HEK293 (cell line): ENCODE measurements around the gene CFAP46.

Source experiments
- CTCF ChIA-PET: fragments of 350-600 bp; formaldehyde crosslinking; extraction: SDS; loops from one replicate; lab custom pipeline; 2021; ENCODE audit warnings: antibody characterized with exemption; lab: Yijun Ruan, JAX
- POLR2A ChIA-PET: fragments of 300-600 bp; formaldehyde crosslinking; extraction: SDS; loops from one replicate; lab custom pipeline; 2020; ENCODE audit warnings: antibody characterized with exemption, inconsistent platforms; lab: Yijun Ruan, JAX
- H3K27ac ChIP-seq: fragments of 200-500 bp; sonication (Bioruptor generic); 2 replicates; pipeline ENCODE4 v1.5.1; 2014; ENCODE audit warnings: low read depth, low read length, control low read depth, inconsistent platforms; ENCODE audit errors: extremely low read depth
- H3K36me3 ChIP-seq, 2 experiments: fragments of 200-500 bp in 1 of 2; sonication (Bioruptor generic) in 1 of 2; 1 replicate in 1 of 2; 2 replicates in 1 of 2; pipeline ENCODE4 v1.5.1; 2014 to 2017; ENCODE audit warnings: inconsistent platforms in 2 of 2, low read length in 2 of 2; ENCODE audit not compliant: control insufficient read depth in 2 of 2, insufficient read depth in 1 of 2
- H3K4me1 ChIP-seq: fragments of 200-500 bp; sonication (Bioruptor generic); 2 replicates; pipeline ENCODE4 v1.5.1; 2014; ENCODE audit warnings: mild to moderate bottlenecking, low read length, inconsistent platforms; ENCODE audit not compliant: control insufficient read depth, insufficient read depth
- H3K4me3 ChIP-seq: 2 replicates; pipeline ENCODE4 v1.5.1; 2011; ENCODE audit warnings: low read depth, mild to moderate bottlenecking, control low read depth, low read length, moderate library complexity
- H3K9me3 ChIP-seq: fragments of 200-500 bp; sonication (Bioruptor generic); 2 replicates; pipeline ENCODE4 v1.5.1; 2014; ENCODE audit warnings: low read depth, low read length, inconsistent platforms; ENCODE audit not compliant: control insufficient read depth, insufficient read depth
- KLF16 ChIP-seq: fragments of 450-650 bp; formaldehyde crosslinking; IDR thresholded peaks from 2 replicates; pipeline ENCODE4 v1.5.1; 2017; ENCODE audit warnings: missing biosample characterization, missing genetic modification characterization
- PRDM1 ChIP-seq: fragments of 450-650 bp; formaldehyde crosslinking; IDR thresholded peaks from 2 replicates; pipeline ENCODE4; 2016; ENCODE audit warnings: missing biosample characterization, missing genetic modification characterization
- SETDB1 ChIP-seq: IDR thresholded peaks from one replicate; pipeline ENCODE4 v1.6.1; 2017; ENCODE audit warnings: mild to moderate bottlenecking, low read length, moderate library complexity, mixed read lengths; ENCODE audit not compliant: insufficient read length
- SP7 ChIP-seq: fragments of 450-650 bp; formaldehyde crosslinking; IDR thresholded peaks from 2 replicates; pipeline ENCODE4 v1.5.1; 2016; ENCODE audit warnings: missing biosample characterization, missing genetic modification characterization
- TRIM28 ChIP-seq: IDR thresholded peaks from 2 replicates; pipeline ENCODE4 v1.6.1; 2011; ENCODE audit warnings: low read length, control low read depth, borderline replicate concordance
- YY1 ChIP-seq: fragments of 450-650 bp; formaldehyde crosslinking; IDR thresholded peaks from 2 replicates; pipeline ENCODE4 v1.5.1; 2018; ENCODE audit warnings: missing biosample characterization, missing genetic modification characterization
- YY2 ChIP-seq: fragments of 450-650 bp; formaldehyde crosslinking; IDR thresholded peaks from 2 replicates; pipeline ENCODE4 v1.5.1; 2016; ENCODE audit warnings: missing biosample characterization, missing genetic modification characterization
- ZBTB20 ChIP-seq: fragments of 450-650 bp; formaldehyde crosslinking; IDR thresholded peaks from 2 replicates; pipeline ENCODE4 v1.5.1; 2016; ENCODE audit warnings: missing biosample characterization, missing genetic modification characterization
- ZBTB21 ChIP-seq: fragments of 450-650 bp; formaldehyde crosslinking; IDR thresholded peaks from 2 replicates; pipeline ENCODE4 v1.5.1; 2017; ENCODE audit warnings: missing biosample characterization, missing genetic modification characterization
- ZNF121 ChIP-seq: fragments of 450-650 bp; formaldehyde crosslinking; IDR thresholded peaks from 2 replicates; pipeline ENCODE4 v1.5.1; 2016; ENCODE audit warnings: missing biosample characterization, missing genetic modification characterization
- ZNF423 ChIP-seq: fragments of 450-650 bp; formaldehyde crosslinking; IDR thresholded peaks from 2 replicates; pipeline ENCODE4 v1.5.1; 2016; ENCODE audit warnings: missing biosample characterization, missing genetic modification characterization
- ZNF544 ChIP-seq: fragments of 450-650 bp; formaldehyde crosslinking; IDR thresholded peaks from 2 replicates; pipeline ENCODE4 v1.5.0; 2017; ENCODE audit warnings: missing biosample characterization, missing genetic modification characterization
- ZNF548 ChIP-seq: fragments of 450-650 bp; formaldehyde crosslinking; IDR thresholded peaks from 2 replicates; pipeline ENCODE4 v1.5.1; 2016; ENCODE audit warnings: missing biosample characterization, missing genetic modification characterization
- ZNF623 ChIP-seq: fragments of 450-650 bp; formaldehyde crosslinking; IDR thresholded peaks from 2 replicates; pipeline ENCODE4 v1.5.1; 2016; ENCODE audit warnings: missing biosample characterization, missing genetic modification characterization
- ZNF701 ChIP-seq: fragments of 450-650 bp; formaldehyde crosslinking; IDR thresholded peaks from 2 replicates; pipeline ENCODE4 v1.5.1; 2016; ENCODE audit warnings: missing biosample characterization, missing genetic modification characterization
- ZNF792 ChIP-seq: fragments of 450-650 bp; formaldehyde crosslinking; IDR thresholded peaks from 2 replicates; pipeline ENCODE4 v1.5.1; 2016; ENCODE audit warnings: missing biosample characterization, missing genetic modification characterization
- ZNF843 ChIP-seq: fragments of 450-650 bp; formaldehyde crosslinking; IDR thresholded peaks from 2 replicates; pipeline ENCODE4 v1.5.1; 2016; ENCODE audit warnings: missing biosample characterization, missing genetic modification characterization
- ZSCAN30 ChIP-seq: fragments of 450-650 bp; IDR thresholded peaks from 2 replicates; pipeline ENCODE4 v1.5.1; 2018; ENCODE audit warnings: missing biosample characterization, mild to moderate bottlenecking, missing genetic modification characterization, moderate library complexity
- TF ChIP-seq, protein P1 (sequence below): fragments of 450-650 bp; formaldehyde crosslinking; IDR thresholded peaks from 2 replicates; pipeline ENCODE4 v1.5.1; 2016; ENCODE audit warnings: missing biosample characterization, missing genetic modification characterization
- TF ChIP-seq, protein P2 (sequence below): fragments of 450-650 bp; formaldehyde crosslinking; IDR thresholded peaks from 2 replicates; pipeline ENCODE4 v1.5.1; 2016; ENCODE audit warnings: missing biosample characterization, missing genetic modification characterization
- TF ChIP-seq, protein P3 (sequence below): fragments of 450-650 bp; formaldehyde crosslinking; conservative IDR thresholded peaks from 2 replicates; pipeline ENCODE4 v1.5.1; 2016; ENCODE audit warnings: low read depth, missing biosample characterization, missing genetic modification characterization
- TF ChIP-seq, protein P4 (sequence below): fragments of 450-650 bp; formaldehyde crosslinking; IDR thresholded peaks from 2 replicates; pipeline ENCODE4 v1.5.1; 2016; ENCODE audit warnings: missing biosample characterization, missing genetic modification characterization
- TF ChIP-seq, protein P5 (sequence below): fragments of 450-650 bp; formaldehyde crosslinking; optimal IDR thresholded peaks from 2 replicates; pipeline ENCODE3; 2016; ENCODE audit warnings: missing biosample characterization, mild to moderate bottlenecking, missing genetic modification characterization
- TF ChIP-seq, protein P6 (sequence below): fragments of 450-650 bp; formaldehyde crosslinking; IDR thresholded peaks from 2 replicates; pipeline ENCODE4 v1.5.1; 2016; ENCODE audit warnings: missing biosample characterization, missing genetic modification characterization

Gene CFAP46

DNA sequence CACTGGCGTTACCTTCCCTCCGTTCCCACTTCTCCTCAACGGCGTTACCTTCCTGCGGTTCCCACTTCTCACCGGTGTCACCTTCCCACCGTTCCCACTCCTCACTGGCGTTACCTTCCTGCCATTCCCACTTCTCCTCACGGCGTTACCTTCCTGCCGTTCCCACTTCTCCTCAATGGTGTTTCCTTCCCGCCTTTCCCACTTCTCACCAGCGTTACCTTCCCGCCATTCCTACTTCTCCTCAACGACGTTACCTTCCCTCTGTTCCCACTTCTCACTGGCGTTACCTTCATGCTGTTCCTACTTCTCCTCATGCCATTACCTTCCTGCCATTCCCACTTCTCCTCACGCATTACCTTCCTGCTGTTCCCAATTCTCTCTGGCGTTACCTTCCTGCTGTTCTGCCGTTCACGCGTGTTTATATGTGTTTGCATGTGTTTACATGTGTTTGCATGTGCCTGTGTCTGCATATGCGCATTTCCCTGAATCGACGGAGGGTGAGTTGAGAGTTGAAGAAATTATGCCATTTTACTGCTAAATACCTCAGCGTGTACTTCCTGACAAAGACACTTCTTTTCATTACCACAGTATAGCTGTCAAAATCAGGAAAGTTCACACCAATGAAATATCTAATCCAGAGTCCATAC lies 23.2 kb upstream of the CFAP46 start:
- peak overlapping the region; percentile 72 for H3K4me3 ChIP-seq
- peaks cover 0 to 6% of the 10 kb centered on the region in 2 experiments; a peak in 2 of 3 replicates for H3K36me3 ChIP-seq
- CTCF ChIA-PET, result interaction anchor here (0.7 kb wide), 1 partner anchor 61 kb away, joined by 3 read pairs; no protein-coding TSS in a partner anchor
- H3K27ac ChIP-seq, result no peak overlapping the region
- H3K4me1 ChIP-seq, result no peaks in the 10 kb centered on the region
- POLR2A ChIA-PET, result no interaction called here
- H3K9me3 ChIP-seq, result no peaks in the 10 kb centered on the region
- TF ChIP-seq, protein P1, sequence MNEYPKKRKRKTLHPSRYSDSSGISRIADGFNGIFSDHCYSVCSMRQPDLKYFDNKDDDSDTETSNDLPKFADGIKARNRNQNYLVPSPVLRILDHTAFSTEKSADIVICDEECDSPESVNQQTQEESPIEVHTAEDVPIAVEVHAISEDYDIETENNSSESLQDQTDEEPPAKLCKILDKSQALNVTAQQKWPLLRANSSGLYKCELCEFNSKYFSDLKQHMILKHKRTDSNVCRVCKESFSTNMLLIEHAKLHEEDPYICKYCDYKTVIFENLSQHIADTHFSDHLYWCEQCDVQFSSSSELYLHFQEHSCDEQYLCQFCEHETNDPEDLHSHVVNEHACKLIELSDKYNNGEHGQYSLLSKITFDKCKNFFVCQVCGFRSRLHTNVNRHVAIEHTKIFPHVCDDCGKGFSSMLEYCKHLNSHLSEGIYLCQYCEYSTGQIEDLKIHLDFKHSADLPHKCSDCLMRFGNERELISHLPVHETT (tag by site-specific recombination), result no peak
- TF ChIP-seq ZBTB20 (tag by site-specific recombination) (no peak), ZNF121 (tag by site-specific recombination) (no peak), ZNF548 (tag by site-specific recombination) (0 out of 2 replicates have a peak, but pooled peaks have one; percentile 11), ZNF623 (tag by site-specific recombination) (no peak), ZBTB21 (tag by site-specific recombination) (no peak), ZNF701 (tag by site-specific recombination) (no peak), TRIM28 (peak; percentile 100), YY2 (tag by site-specific recombination) (peak; percentile 13; the same call in 1 of the 2 replicates), ZNF843 (tag by site-specific recombination) (no peak), SETDB1 (peak; percentile 86), ZNF792 (tag by site-specific recombination) (no peak), YY1 (tag by site-specific recombination) (no peak), ZSCAN30 (tag by site-specific recombination) (no peak), KLF16 (tag by site-specific recombination) (no peak), SP7 (tag by site-specific recombination) (no peak), ZNF544 (no peak), ZNF423 (tag by site-specific recombination) (no peak), PRDM1 (tag by site-specific recombination) (no peak)
- TF ChIP-seq, protein P2, sequence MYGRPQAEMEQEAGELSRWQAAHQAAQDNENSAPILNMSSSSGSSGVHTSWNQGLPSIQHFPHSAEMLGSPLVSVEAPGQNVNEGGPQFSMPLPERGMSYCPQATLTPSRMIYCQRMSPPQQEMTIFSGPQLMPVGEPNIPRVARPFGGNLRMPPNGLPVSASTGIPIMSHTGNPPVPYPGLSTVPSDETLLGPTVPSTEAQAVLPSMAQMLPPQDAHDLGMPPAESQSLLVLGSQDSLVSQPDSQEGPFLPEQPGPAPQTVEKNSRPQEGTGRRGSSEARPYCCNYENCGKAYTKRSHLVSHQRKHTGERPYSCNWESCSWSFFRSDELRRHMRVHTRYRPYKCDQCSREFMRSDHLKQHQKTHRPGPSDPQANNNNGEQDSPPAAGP (tag by site-specific recombination), result no peak
- TF ChIP-seq, protein P3, sequence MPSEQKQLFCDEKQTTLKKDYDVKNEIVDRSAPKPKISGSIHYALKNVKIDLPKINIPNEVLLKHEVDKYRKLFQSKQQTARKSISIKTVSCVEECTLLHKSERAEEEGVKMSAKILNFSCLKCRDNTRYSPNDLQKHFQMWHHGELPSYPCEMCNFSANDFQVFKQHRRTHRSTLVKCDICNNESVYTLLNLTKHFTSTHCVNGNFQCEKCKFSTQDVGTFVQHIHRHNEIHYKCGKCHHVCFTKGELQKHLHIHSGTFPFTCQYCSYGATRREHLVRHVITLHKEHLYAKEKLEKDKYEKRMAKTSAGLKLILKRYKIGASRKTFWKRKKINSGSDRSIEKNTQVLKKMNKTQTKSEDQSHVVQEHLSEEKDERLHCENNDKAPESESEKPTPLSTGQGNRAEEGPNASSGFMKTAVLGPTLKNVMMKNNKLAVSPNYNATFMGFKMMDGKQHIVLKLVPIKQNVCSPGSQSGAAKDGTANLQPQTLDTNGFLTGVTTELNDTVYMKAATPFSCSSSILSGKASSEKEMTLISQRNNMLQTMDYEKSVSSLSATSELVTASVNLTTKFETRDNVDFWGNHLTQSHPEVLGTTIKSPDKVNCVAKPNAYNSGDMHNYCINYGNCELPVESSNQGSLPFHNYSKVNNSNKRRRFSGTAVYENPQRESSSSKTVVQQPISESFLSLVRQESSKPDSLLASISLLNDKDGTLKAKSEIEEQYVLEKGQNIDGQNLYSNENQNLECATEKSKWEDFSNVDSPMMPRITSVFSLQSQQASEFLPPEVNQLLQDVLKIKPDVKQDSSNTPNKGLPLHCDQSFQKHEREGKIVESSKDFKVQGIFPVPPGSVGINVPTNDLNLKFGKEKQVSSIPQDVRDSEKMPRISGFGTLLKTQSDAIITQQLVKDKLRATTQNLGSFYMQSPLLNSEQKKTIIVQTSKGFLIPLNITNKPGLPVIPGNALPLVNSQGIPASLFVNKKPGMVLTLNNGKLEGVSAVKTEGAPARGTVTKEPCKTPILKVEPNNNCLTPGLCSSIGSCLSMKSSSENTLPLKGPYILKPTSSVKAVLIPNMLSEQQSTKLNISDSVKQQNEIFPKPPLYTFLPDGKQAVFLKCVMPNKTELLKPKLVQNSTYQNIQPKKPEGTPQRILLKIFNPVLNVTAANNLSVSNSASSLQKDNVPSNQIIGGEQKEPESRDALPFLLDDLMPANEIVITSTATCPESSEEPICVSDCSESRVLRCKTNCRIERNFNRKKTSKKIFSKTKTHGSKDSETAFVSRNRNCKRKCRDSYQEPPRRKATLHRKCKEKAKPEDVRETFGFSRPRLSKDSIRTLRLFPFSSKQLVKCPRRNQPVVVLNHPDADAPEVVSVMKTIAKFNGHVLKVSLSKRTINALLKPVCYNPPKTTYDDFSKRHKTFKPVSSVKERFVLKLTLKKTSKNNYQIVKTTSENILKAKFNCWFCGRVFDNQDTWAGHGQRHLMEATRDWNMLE (tag by site-specific recombination), result peak; percentile 49; the same call in 1 of the 2 replicates
- TF ChIP-seq, protein P4, sequence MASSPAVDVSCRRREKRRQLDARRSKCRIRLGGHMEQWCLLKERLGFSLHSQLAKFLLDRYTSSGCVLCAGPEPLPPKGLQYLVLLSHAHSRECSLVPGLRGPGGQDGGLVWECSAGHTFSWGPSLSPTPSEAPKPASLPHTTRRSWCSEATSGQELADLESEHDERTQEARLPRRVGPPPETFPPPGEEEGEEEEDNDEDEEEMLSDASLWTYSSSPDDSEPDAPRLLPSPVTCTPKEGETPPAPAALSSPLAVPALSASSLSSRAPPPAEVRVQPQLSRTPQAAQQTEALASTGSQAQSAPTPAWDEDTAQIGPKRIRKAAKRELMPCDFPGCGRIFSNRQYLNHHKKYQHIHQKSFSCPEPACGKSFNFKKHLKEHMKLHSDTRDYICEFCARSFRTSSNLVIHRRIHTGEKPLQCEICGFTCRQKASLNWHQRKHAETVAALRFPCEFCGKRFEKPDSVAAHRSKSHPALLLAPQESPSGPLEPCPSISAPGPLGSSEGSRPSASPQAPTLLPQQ (tag by site-specific recombination), result no peak
- TF ChIP-seq, protein P5, sequence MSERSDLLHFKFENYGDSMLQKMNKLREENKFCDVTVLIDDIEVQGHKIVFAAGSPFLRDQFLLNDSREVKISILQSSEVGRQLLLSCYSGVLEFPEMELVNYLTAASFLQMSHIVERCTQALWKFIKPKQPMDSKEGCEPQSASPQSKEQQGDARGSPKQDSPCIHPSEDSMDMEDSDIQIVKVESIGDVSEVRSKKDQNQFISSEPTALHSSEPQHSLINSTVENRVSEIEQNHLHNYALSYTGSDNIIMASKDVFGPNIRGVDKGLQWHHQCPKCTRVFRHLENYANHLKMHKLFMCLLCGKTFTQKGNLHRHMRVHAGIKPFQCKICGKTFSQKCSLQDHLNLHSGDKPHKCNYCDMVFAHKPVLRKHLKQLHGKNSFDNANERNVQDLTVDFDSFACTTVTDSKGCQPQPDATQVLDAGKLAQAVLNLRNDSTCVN (tag by site-specific recombination), result peak; percentile 19
- TF ChIP-seq, protein P6, sequence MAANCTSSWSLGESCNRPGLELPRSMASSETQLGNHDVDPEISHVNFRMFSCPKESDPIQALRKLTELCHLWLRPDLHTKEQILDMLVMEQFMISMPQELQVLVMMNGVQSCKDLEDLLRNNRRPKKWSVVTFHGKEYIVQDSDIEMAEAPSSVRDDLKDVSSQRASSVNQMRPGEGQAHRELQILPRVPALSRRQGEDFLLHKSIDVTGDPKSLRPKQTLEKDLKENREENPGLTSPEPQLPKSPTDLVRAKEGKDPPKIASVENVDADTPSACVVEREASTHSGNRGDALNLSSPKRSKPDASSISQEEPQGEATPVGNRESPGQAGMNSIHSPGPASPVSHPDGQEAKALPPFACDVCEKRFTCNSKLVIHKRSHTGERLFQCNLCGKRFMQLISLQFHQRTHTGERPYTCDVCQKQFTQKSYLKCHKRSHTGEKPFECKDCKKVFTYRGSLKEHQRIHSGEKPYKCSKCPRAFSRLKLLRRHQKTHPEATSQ (tag by site-specific recombination), result no peak
